ENCODE data around the gene XCR1. TPM values are rescaled to one million over a fixed set of nuclear protein-coding genes. Genes with fewer than 3 reads are reported as not detected.

The XCR1 gene
- total and polyA plus RNA-seq, 9 donors, result under 0.01 to 1.2 (median 0.05) TPM; not detected in 2

DNA sequence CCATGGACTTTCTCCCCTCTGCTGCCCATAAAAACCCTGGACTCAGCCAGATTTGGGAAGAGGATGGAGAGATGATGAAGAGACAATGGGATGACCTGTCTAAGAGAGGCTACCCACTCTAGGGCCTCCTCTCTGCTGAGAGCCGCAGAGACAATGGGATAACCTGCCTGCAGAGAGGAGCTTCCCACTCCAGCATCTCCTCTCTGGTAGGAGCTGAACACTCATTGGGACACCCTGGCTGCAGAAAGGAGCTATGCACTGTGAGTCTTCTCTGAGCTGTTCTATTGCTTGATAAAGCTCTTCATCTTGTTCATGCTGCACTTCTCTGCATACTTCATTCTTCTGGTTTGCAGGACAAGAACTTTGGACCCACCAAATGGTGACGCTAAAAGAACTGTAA, 4.5 kb upstream of the XCR1 start:
- Histone ChIP-seq H3K4me1 (ENCODE audit: insufficient read depth) (no peaks in the 10 kb centered on the region), H3K4me3 (no peak overlapping the region), H3K9me3 (no peaks in the 10 kb centered on the region), H3K36me3 (no peaks in the 10 kb centered on the region), H3K27ac (no peak overlapping the region), H3K27me3 (no peaks in the 10 kb centered on the region)
- intact Hi-C loops (cut with DNase I), result no loop called here
- WGBS, 3 donors, result 77 to 97% (median 95%) methylated on average over 2 of the region's 2 CpGs
- TF ChIP-seq EP300 (IDR thresholded peaks at IDR 0.05), result no peak
- TF ChIP-seq, protein P1, sequence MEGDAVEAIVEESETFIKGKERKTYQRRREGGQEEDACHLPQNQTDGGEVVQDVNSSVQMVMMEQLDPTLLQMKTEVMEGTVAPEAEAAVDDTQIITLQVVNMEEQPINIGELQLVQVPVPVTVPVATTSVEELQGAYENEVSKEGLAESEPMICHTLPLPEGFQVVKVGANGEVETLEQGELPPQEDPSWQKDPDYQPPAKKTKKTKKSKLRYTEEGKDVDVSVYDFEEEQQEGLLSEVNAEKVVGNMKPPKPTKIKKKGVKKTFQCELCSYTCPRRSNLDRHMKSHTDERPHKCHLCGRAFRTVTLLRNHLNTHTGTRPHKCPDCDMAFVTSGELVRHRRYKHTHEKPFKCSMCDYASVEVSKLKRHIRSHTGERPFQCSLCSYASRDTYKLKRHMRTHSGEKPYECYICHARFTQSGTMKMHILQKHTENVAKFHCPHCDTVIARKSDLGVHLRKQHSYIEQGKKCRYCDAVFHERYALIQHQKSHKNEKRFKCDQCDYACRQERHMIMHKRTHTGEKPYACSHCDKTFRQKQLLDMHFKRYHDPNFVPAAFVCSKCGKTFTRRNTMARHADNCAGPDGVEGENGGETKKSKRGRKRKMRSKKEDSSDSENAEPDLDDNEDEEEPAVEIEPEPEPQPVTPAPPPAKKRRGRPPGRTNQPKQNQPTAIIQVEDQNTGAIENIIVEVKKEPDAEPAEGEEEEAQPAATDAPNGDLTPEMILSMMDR (IDR thresholded peaks at IDR 0.05), result no peak
- no peak for TF ChIP-seq POLR2A (IDR thresholded peaks at IDR 0.05)
- no peak for DNase-seq

DNA sequence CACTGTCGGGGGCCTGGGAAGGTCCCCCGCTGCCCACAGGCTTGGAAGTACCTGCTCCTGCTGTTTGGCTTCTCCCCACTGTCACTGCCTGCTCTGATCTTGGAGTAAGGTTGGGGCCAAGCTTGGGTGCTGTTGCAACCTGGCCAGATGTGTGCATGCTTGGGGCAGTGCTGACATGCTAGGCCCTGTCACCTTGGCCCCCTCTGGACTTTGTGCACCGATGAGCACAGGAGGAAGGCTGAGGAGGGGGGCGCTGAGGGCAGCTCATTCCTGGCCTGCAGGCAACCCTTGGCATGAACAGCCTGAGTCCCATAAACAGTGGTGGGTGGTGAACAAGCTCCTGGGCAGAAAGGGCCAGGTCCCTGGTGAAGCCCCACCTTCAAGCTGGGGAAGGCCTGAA, 4.0 kb upstream of the XCR1 start:
- WGBS, 3 donors, result 76 to 94% (median 87%) methylated on average over 4 of the region's 4 CpGs

DNA sequence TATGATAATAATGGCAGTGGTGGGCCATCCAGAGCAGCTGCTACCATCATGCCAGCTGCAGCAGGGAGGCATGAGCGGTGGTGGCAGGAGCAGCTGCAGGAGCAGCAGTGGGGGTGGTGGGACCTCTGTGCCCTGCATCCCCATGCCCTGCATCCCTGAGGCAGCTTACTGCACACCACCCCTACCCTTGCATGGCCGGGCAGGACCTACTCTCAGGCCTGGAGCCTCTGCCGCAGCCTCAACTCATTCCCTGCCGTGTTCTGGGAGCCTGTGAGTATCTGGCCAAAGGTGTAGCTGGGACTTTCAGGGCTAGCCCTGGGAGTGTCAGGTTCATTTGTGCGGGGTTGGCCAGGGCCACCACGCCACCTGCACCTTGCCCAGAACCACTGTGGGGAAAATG, 3.3 kb upstream of the XCR1 start:
- 87 to 96% (median 94%) methylated on average over 6 of the region's 6 CpGs for WGBS, 3 donors
- no peaks in the 10 kb centered on the region for H3K36me3 ChIP-seq
- no peak for DNase-seq
- no peaks in the 10 kb centered on the region for H3K4me1 ChIP-seq (ENCODE audit: insufficient read depth)
- H3K9me3 ChIP-seq, result no peaks in the 10 kb centered on the region
- intact Hi-C loops (cut with DNase I), result no loop called here
- no peak overlapping the region for H3K27ac ChIP-seq
- no peaks in the 10 kb centered on the region for H3K27me3 ChIP-seq
- no peak overlapping the region for H3K4me3 ChIP-seq
- TF ChIP-seq EP300 (IDR thresholded peaks at IDR 0.05) (no peak), POLR2A (IDR thresholded peaks at IDR 0.05) (no peak)
- TF ChIP-seq, protein P1 (IDR thresholded peaks at IDR 0.05), result no peak

More for the DNA sequence above, 4.0 kb upstream of the XCR1 start:
- intact Hi-C loops (cut with DNase I), result no loop called here
- H3K9me3 ChIP-seq, result no peaks in the 10 kb centered on the region
- TF ChIP-seq POLR2A (IDR thresholded peaks at IDR 0.05) (no peak), EP300 (IDR thresholded peaks at IDR 0.05) (no peak)
- TF ChIP-seq, protein P1 (IDR thresholded peaks at IDR 0.05), result no peak
- H3K4me3 ChIP-seq, result no peak overlapping the region
- no peaks in the 10 kb centered on the region for H3K27me3 ChIP-seq
- no peak for DNase-seq
- H3K27ac ChIP-seq, result no peak overlapping the region
- no peaks in the 10 kb centered on the region for H3K36me3 ChIP-seq
- no peaks in the 10 kb centered on the region for H3K4me1 ChIP-seq (ENCODE audit: insufficient read depth)

DNA sequence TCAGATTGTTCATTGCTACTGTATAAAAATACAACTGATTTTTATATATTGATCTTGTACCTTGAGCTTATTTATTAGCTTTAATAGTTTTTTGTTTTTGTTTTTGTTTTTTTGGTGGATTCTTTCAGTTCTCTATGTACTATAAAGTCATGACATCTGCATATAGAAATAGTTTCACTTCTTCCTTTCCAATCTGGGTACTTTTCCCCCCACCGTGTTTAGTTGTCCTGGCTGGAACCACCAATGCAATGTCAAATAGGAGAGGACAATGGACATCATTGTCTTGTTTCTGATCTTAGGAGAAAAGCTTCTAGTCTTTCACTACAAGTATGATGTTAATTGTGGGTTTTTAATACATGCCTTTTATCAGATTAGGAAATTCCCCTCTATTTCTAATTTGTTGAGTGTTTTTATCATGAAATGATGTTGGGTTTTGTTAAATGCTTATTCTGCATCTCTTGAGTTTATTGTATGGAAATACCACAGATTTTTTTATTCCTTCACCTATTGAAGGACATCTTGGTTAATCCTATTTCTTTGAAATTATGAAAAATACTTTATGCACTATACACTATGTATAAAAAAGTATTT, 2.8 kb upstream of the XCR1 start:
- TF ChIP-seq EP300 (IDR thresholded peaks at IDR 0.05) (no peak), POLR2A (IDR thresholded peaks at IDR 0.05) (no peak)
- TF ChIP-seq, protein P1 (IDR thresholded peaks at IDR 0.05), result no peak
- Histone ChIP-seq H3K27me3 (no peaks in the 10 kb centered on the region), H3K36me3 (no peaks in the 10 kb centered on the region), H3K27ac (no peak overlapping the region), H3K4me1 (ENCODE audit: insufficient read depth) (no peaks in the 10 kb centered on the region), H3K4me3 (no peak overlapping the region), H3K9me3 (no peaks in the 10 kb centered on the region)
- no peak for DNase-seq
- intact Hi-C loops (cut with DNase I), result no loop called here
- 89 to 93% (median 90%) methylated on average over 1 of the region's 1 CpG for WGBS, 3 donors
